GM23248 (cell line): ENCODE results near the gene RNU1-1.

Experiments used
- EZH2 ChIP-seq: fragments of 200-600 bp; sonication (generic); IDR thresholded peaks from 2 replicates; pipeline ENCODE4 v1.6.1; 2018; ENCODE audit warnings: antibody characterized with exemption, mild to moderate bottlenecking; ENCODE audit not compliant: insufficient read depth, poor library complexity, severe bottlenecking
- EZH2phosphoT487 ChIP-seq: fragments of 200-600 bp; sonication (generic); IDR thresholded peaks from 2 replicates; pipeline ENCODE4 v1.6.1; 2018; ENCODE audit warnings: antibody characterized with exemption, moderate library complexity, mild to moderate bottlenecking, low read depth; ENCODE audit not compliant: insufficient read depth

- TF ChIP-seq EZH2 (no peak), EZH2phosphoT487 (no peak)
Measured at GRCh38 chr1:16484501-16484835, 29.6 kb downstream of the RNU1-1 start.
